DND-41 (cell line): Measurements from ENCODE around the gene TRAPPC10.

Experiments used
- ATAC-seq: fragments of 200-7000 bp; cut with Tn5 transposase; 3 replicates; pipeline ENCODE4 v1.9.1; 2021; ENCODE audit warnings: low read depth; ENCODE audit not compliant: insufficient read depth
- DNase-seq: peaks from one replicate; pipeline ENCODE4 v3.0.0-alpha.2; 2020
- H2AFZ ChIP-seq: 2 replicates; pipeline ENCODE4 v1.6.0; 2012; ENCODE audit warnings: low read depth, low read length
- H3K27ac ChIP-seq: 2 replicates; pipeline ENCODE4 v1.5.1; 2012; ENCODE audit warnings: low read length, inconsistent platforms
- H3K27me3 ChIP-seq: fragments of 200-600 bp; sonication (generic); 2 replicates; pipeline ENCODE4 v1.6.0; 2012; ENCODE audit warnings: low read length, mild to moderate bottlenecking, inconsistent platforms; ENCODE audit not compliant: insufficient read depth, poor library complexity
- H3K36me3 ChIP-seq: 2 replicates; pipeline ENCODE4 v1.5.1; 2012; ENCODE audit warnings: low read length, inconsistent platforms; ENCODE audit not compliant: insufficient read depth
- H3K4me1 ChIP-seq: 2 replicates; pipeline ENCODE4 v1.5.1; 2012; ENCODE audit warnings: mild to moderate bottlenecking, low read length; ENCODE audit not compliant: insufficient read depth
- H3K4me2 ChIP-seq: 2 replicates; pipeline ENCODE4 v1.6.0; 2012; ENCODE audit warnings: mild to moderate bottlenecking, moderate library complexity, low read length, inconsistent platforms; ENCODE audit not compliant: insufficient read depth
- H3K4me3 ChIP-seq, 2 experiments: fragments of 200-600 bp in 1 of 2; shearing (Covaris generic) in 1 of 2; 2 replicates each; pipeline ENCODE4 v1.5.1; 2012 to 2016; ENCODE audit warnings: inconsistent platforms in 2 of 2, low read length in 2 of 2, mild to moderate bottlenecking in 2 of 2, low read depth in 1 of 2, moderate library complexity in 1 of 2
- H3K79me2 ChIP-seq: 2 replicates; pipeline ENCODE4 v1.6.0; 2012; ENCODE audit warnings: low read length, inconsistent platforms; ENCODE audit not compliant: insufficient read depth
- H3K9ac ChIP-seq: 2 replicates; pipeline ENCODE4 v1.6.0; 2012; ENCODE audit warnings: low read depth, mild to moderate bottlenecking, inconsistent platforms, low read length, moderate library complexity
- H3K9me3 ChIP-seq: 2 replicates; pipeline ENCODE4 v1.5.1; 2012; ENCODE audit warnings: low read length, moderate library complexity, mild to moderate bottlenecking, inconsistent platforms; ENCODE audit not compliant: insufficient read depth, severe bottlenecking
- H4K20me1 ChIP-seq: 2 replicates; pipeline ENCODE4 v1.6.0; 2012; ENCODE audit warnings: low read length; ENCODE audit not compliant: insufficient read depth
- CTCF ChIP-seq: IDR thresholded peaks from 2 replicates; pipeline ENCODE4 v1.5.1; 2012; ENCODE audit warnings: borderline replicate concordance, low read length, moderate library complexity, mild to moderate bottlenecking; ENCODE audit not compliant: poor library complexity, severe bottlenecking; ENCODE audit errors: extremely low read depth
- EZH2 ChIP-seq: IDR thresholded peaks from 3 replicates; pipeline ENCODE4 v1.6.1; 2012; ENCODE audit warnings: borderline replicate concordance, low read depth, mild to moderate bottlenecking, moderate library complexity, low read length, inconsistent platforms; ENCODE audit not compliant: severe bottlenecking

TRAPPC10 gene

GRCh38 chr21:43994085-43994484, 18.0 kb upstream of the TRAPPC10 start:
- Histone ChIP-seq H3K9ac (no peak overlapping the region), H3K36me3 (no peaks in the 10 kb centered on the region), H4K20me1 (no peaks in the 10 kb centered on the region), H3K27me3 (no peaks in the 10 kb centered on the region), H2AFZ (no peak overlapping the region), H3K4me2 (no peak overlapping the region), H3K4me1 (no peaks in the 10 kb centered on the region), H3K4me3 (no peak overlapping the region), H3K27ac (no peak overlapping the region), H3K79me2 (no peaks in the 10 kb centered on the region), H3K9me3 (no peaks in the 10 kb centered on the region)
- no peak for ATAC-seq
- no peak for TF ChIP-seq CTCF
- TF ChIP-seq EZH2, result no peak
- no peak for DNase-seq

GRCh38 chr21:43994646-43995045, 17.5 kb upstream of the TRAPPC10 start:
- ATAC-seq (no peak), DNase-seq (no peak)
- no peaks in the 10 kb centered on the region for H3K4me1 ChIP-seq
- H3K36me3 ChIP-seq, result no peaks in the 10 kb centered on the region
- no peak overlapping the region for H3K4me3 ChIP-seq
- H3K9ac ChIP-seq, result no peak overlapping the region
- H3K79me2 ChIP-seq, result no peaks in the 10 kb centered on the region
- H2AFZ ChIP-seq, result no peak overlapping the region
- no peaks in the 10 kb centered on the region for H4K20me1 ChIP-seq
- no peaks in the 10 kb centered on the region for H3K9me3 ChIP-seq
- no peaks in the 10 kb centered on the region for H3K27me3 ChIP-seq
- no peak for TF ChIP-seq EZH2
- TF ChIP-seq CTCF, result no peak
- no peak overlapping the region for H3K4me2 ChIP-seq
- no peak overlapping the region for H3K27ac ChIP-seq

GRCh38 chr21:43995521-43996105, 16.5 kb upstream of the TRAPPC10 start:
- ATAC-seq (no peak), DNase-seq (no peak)
- H3K9me3 ChIP-seq, result no peaks in the 10 kb centered on the region
- H2AFZ ChIP-seq, result no peak overlapping the region
- no peak overlapping the region for H3K4me2 ChIP-seq
- H3K4me3 ChIP-seq, result no peak overlapping the region
- no peak overlapping the region for H3K27ac ChIP-seq
- no peaks in the 10 kb centered on the region for H4K20me1 ChIP-seq
- TF ChIP-seq EZH2 (no peak), CTCF (no peak)
- no peaks in the 10 kb centered on the region for H3K79me2 ChIP-seq
- no peaks in the 10 kb centered on the region for H3K36me3 ChIP-seq
- H3K27me3 ChIP-seq, result no peaks in the 10 kb centered on the region
- no peak overlapping the region for H3K9ac ChIP-seq
- no peaks in the 10 kb centered on the region for H3K4me1 ChIP-seq
